Measurements from ENCODE around the gene GNPDA2.

Gene GNPDA2

GRCh38 chr4:44670506-44671199, 55.7 kb downstream of the GNPDA2 start:
- Mint-ChIP-seq H3K9me3 (no peaks in the 10 kb centered on the region), H3K4me1 (no peaks in the 10 kb centered on the region), H3K4me3 (no peak overlapping the region), H3K27ac (no peak overlapping the region), H3K27me3 (peaks cover 23 to 40% of the 10 kb centered on the region in 2 donors), H3K36me3 (no peaks in the 10 kb centered on the region)
- DNase-seq (no peak), ATAC-seq (replicated peaks) (no peak)

- no peaks in the 10 kb centered on the region for H3K4me1 Mint-ChIP-seq
- H3K36me3 Mint-ChIP-seq = no peaks in the 10 kb centered on the region
- no peaks in the 10 kb centered on the region for H3K9me3 Mint-ChIP-seq
- H3K27me3 Mint-ChIP-seq = peaks cover 23 to 36% of the 10 kb centered on the region in 2 donors
- ATAC-seq (replicated peaks) = no peak
- no peak overlapping the region for H3K27ac Mint-ChIP-seq
- DNase-seq = no peak
- no peak overlapping the region for H3K4me3 Mint-ChIP-seq
Observed at GRCh38 chr4:44668526-44668925, 57.8 kb downstream of the GNPDA2 start.

- H3K27ac Mint-ChIP-seq = no peak overlapping the region
Observed at GRCh38 chr4:44663539-44664263, 62.7 kb downstream of the GNPDA2 start.

GRCh38 chr4:44662623-44663005, 63.7 kb downstream of the GNPDA2 start:
- Mint-ChIP-seq H3K27me3 (peaks cover 6 to 14% of the 10 kb centered on the region in 2 donors), H3K36me3 (no peaks in the 10 kb centered on the region), H3K4me1 (no peaks in the 10 kb centered on the region), H3K27ac (no peak overlapping the region), H3K4me3 (no peak overlapping the region), H3K9me3 (no peaks in the 10 kb centered on the region)
- ATAC-seq (replicated peaks) (peak in 1 of 2 donors; percentile 31), DNase-seq (no peak)

More at GRCh38 chr4:44663539-44664263, 62.7 kb downstream of the GNPDA2 start:
- no peaks in the 10 kb centered on the region for H3K36me3 Mint-ChIP-seq
- no peaks in the 10 kb centered on the region for H3K9me3 Mint-ChIP-seq
- no peak for ATAC-seq (replicated peaks)
- H3K4me1 Mint-ChIP-seq = no peaks in the 10 kb centered on the region
- H3K4me3 Mint-ChIP-seq = no peak overlapping the region
- no peak for DNase-seq
- H3K27me3 Mint-ChIP-seq = peaks cover 9 to 12% of the 10 kb centered on the region in 2 donors

GRCh38 chr4:44661940-44662622, 64.3 kb downstream of the GNPDA2 start:
- Mint-ChIP-seq H3K36me3 (no peaks in the 10 kb centered on the region), H3K9me3 (no peaks in the 10 kb centered on the region), H3K27me3 (peaks cover under 1 to 11% of the 10 kb centered on the region in 2 donors), H3K4me1 (no peaks in the 10 kb centered on the region), H3K27ac (no peak overlapping the region), H3K4me3 (no peak overlapping the region)
- DNase-seq = no peak
- ATAC-seq (replicated peaks) = peak in 1 of 2 donors; percentile 2

GRCh38 chr4:44660396-44660795, 66.0 kb downstream of the GNPDA2 start:
- peaks cover 0 to 11% of the 10 kb centered on the region in 2 donors for H3K27me3 Mint-ChIP-seq
- H3K9me3 Mint-ChIP-seq = no peaks in the 10 kb centered on the region
- H3K36me3 Mint-ChIP-seq = no peaks in the 10 kb centered on the region
- ATAC-seq (replicated peaks) = no peak
- no peak overlapping the region for H3K4me3 Mint-ChIP-seq
- H3K4me1 Mint-ChIP-seq = no peaks in the 10 kb centered on the region
- no peak overlapping the region for H3K27ac Mint-ChIP-seq
- DNase-seq = no peak

- no peaks in the 10 kb centered on the region for H3K9me3 Mint-ChIP-seq
- no peak overlapping the region for H3K4me3 Mint-ChIP-seq
- H3K27me3 Mint-ChIP-seq = peaks cover 2 to 14% of the 10 kb centered on the region in 2 donors
- ATAC-seq (replicated peaks) = no peak
- no peak overlapping the region for H3K27ac Mint-ChIP-seq
- no peaks in the 10 kb centered on the region for H3K36me3 Mint-ChIP-seq
- H3K4me1 Mint-ChIP-seq = no peaks in the 10 kb centered on the region
- no peak for DNase-seq
Observed at GRCh38 chr4:44652002-44652401, 74.4 kb downstream of the GNPDA2 start.

Measured in stimulated activated naive B cell treated with anti-CD40 and anti-IgM and Interleukin-4, amounts not matched to agents 10 μg/mL and 1 μg/mL and 100 μg/mL, for 72 hours (primary cell).